Astrocyte (in vitro differentiated cells and primary cell): Measurements from ENCODE around the gene JMJD7. TPM values are rescaled to one million over a fixed set of nuclear protein-coding genes. Genes with fewer than 3 reads are reported as not detected.
A peak's percentile ranks its signal among the peaks of the same experiment; 100 is the strongest.

ENCODE experiments used
- DNase-seq: peaks from one replicate; pipeline ENCODE4 v3.0.0-alpha.2; 2010; ENCODE audit warnings: low read depth
- FAIRE-seq: peaks from 2 replicates; lab custom pipeline; 2011; peaks lifted over from hg19 to GRCh38; lab: Jason Lieb, UNC
- H2AFZ ChIP-seq: 2 replicates; pipeline ENCODE4 v1.6.0; 2012; ENCODE audit warnings: low read depth, low read length, inconsistent platforms
- H3K27ac ChIP-seq: 2 replicates; pipeline ENCODE4 v1.5.1; 2011; ENCODE audit warnings: low read depth, low read length, inconsistent platforms
- H3K27me3 ChIP-seq: 2 replicates; pipeline ENCODE4 v1.6.0; 2011; ENCODE audit warnings: low read length, inconsistent platforms; ENCODE audit not compliant: insufficient read depth
- H3K36me3 ChIP-seq: 2 replicates; pipeline ENCODE4 v1.5.1; 2011; ENCODE audit warnings: low read length, inconsistent platforms; ENCODE audit not compliant: insufficient read depth
- H3K4me1 ChIP-seq: 2 replicates; pipeline ENCODE4 v1.5.1; 2011; ENCODE audit warnings: low read length, inconsistent platforms; ENCODE audit not compliant: insufficient read depth
- H3K4me2 ChIP-seq: 2 replicates; pipeline ENCODE4 v1.6.0; 2012; ENCODE audit warnings: low read length, inconsistent platforms
- H3K4me3 ChIP-seq: 2 replicates; pipeline ENCODE4 v1.5.1; 2011; ENCODE audit warnings: low read depth, mild to moderate bottlenecking, low read length, inconsistent platforms; ENCODE audit not compliant: insufficient read depth
- H3K79me2 ChIP-seq: 2 replicates; pipeline ENCODE4 v1.6.0; 2012; ENCODE audit warnings: mild to moderate bottlenecking, low read length, inconsistent platforms; ENCODE audit not compliant: insufficient read depth
- H3K9ac ChIP-seq: 2 replicates; pipeline ENCODE4 v1.6.0; 2012; ENCODE audit warnings: mild to moderate bottlenecking, low read length, inconsistent platforms
- H3K9me3 ChIP-seq: 2 replicates; pipeline ENCODE4 v1.5.1; 2012; ENCODE audit warnings: low read depth, mild to moderate bottlenecking, low read length, inconsistent platforms; ENCODE audit not compliant: insufficient read depth
- H4K20me1 ChIP-seq: 2 replicates; pipeline ENCODE4 v1.6.0; 2012; ENCODE audit warnings: low read length, inconsistent platforms; ENCODE audit not compliant: insufficient read depth
- H3K27ac Mint-ChIP-seq: one replicate; pipeline ENCODE4 v1.8.0; 2021; ENCODE audit warnings: mild to moderate bottlenecking, mixed read lengths; ENCODE audit not compliant: unreplicated experiment
- H3K27me3 Mint-ChIP-seq: one replicate; pipeline ENCODE4 v1.8.0; 2021; ENCODE audit warnings: low read depth, mixed read lengths; ENCODE audit not compliant: unreplicated experiment
- H3K36me3 Mint-ChIP-seq: one replicate; pipeline ENCODE4 v1.8.0; 2021; ENCODE audit warnings: low read depth, mixed read lengths; ENCODE audit not compliant: unreplicated experiment
- H3K4me1 Mint-ChIP-seq: one replicate; pipeline ENCODE4 v1.8.0; 2021; ENCODE audit warnings: low read depth, mixed read lengths; ENCODE audit not compliant: unreplicated experiment
- H3K4me3 Mint-ChIP-seq: one replicate; pipeline ENCODE4 v1.8.0; 2021; ENCODE audit warnings: mild to moderate bottlenecking, moderate library complexity, mixed read lengths; ENCODE audit not compliant: unreplicated experiment
- H3K9me3 Mint-ChIP-seq: one replicate; pipeline ENCODE4 v1.8.0; 2021; ENCODE audit warnings: mild to moderate bottlenecking, mixed read lengths; ENCODE audit not compliant: unreplicated experiment
- CTCF ChIP-seq: IDR thresholded peaks from 2 replicates; pipeline ENCODE4 v1.5.1; 2011; ENCODE audit warnings: low read depth, mild to moderate bottlenecking, inconsistent platforms, low read length, moderate library complexity; ENCODE audit not compliant: insufficient read depth
- EZH2 ChIP-seq: IDR thresholded peaks from 2 replicates; pipeline ENCODE4 v1.6.1; 2012; ENCODE audit warnings: mild to moderate bottlenecking, low read length, inconsistent platforms; ENCODE audit not compliant: insufficient read depth
- total RNA-seq: library from RNA; stranded (reverse); gene quantifications from 2 replicates; pipeline ENCODE4 v1.2.1, GENCODE V29; 2021

Gene JMJD7
- total RNA-seq, 1 donor from 2014 or later: 7.6 TPM

DNA sequence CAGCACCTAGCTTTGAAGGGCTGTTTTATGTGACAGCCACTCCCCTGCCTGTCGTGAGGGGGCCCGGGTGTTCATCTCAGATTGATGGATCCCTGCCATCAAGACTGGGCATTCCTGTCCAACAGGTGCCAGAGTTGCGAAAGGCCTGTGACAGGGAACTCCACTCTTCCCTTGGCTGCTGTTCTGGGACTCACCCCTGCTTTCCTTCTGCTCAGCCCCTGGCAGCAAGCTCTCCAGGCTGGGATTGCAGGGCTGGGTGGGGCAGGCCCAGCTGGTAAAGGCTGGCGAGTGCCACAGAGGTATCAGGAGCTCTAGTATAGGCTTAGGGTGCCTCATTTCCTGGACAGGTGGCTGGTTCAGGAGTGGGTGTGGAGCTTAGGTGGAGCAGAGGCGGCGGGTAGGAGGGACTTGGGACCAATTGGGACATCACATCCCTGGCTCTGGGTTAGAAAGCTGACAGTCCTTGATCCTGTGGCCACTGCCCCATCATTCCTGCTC is 10.6 kb downstream of the JMJD7 start, which contains the start of gene PLA2G4B:
Gene PLA2G4B (plus strand): TSS at position 448 of the 498 bp plus-strand sequence. CDS start 67 bp downstream, outside the sequence.
- H3K4me3 ChIP-seq: no peak within 1 kb of the TSS
- no peak within 1 kb of the TSS for H3K4me3 Mint-ChIP-seq
- no peaks in the 10 kb centered on the region for H3K36me3 ChIP-seq
- H3K27me3 Mint-ChIP-seq: no peaks in the 10 kb centered on the region
- peaks cover 4% of the 10 kb centered on the region for H4K20me1 ChIP-seq
- H3K9me3 ChIP-seq: no peaks in the 10 kb centered on the region
- TF ChIP-seq CTCF (no peak), EZH2 (no peak)
- no peak for DNase-seq
- H3K4me1 Mint-ChIP-seq: peaks cover 2% of the 10 kb centered on the region
- peaks cover 2% of the 10 kb centered on the region for H3K9me3 Mint-ChIP-seq
- FAIRE-seq: no peak
- H3K27ac Mint-ChIP-seq: no peak within 1 kb of the TSS
- no peaks in the 10 kb centered on the region for H3K79me2 ChIP-seq
- no peak within 1 kb of the TSS for H3K9ac ChIP-seq
- no peaks in the 10 kb centered on the region for H3K4me1 ChIP-seq
- H3K4me2 ChIP-seq: no peak within 1 kb of the TSS
- H3K27me3 ChIP-seq: no peaks in the 10 kb centered on the region
- H3K36me3 Mint-ChIP-seq: peaks cover 14% of the 10 kb centered on the region
- H2AFZ ChIP-seq: no peak within 1 kb of the TSS
- H3K27ac ChIP-seq: no peak within 1 kb of the TSS

GRCh38 chr15:41839781-41840491 is 12.0 kb downstream of the JMJD7 start:
- Histone ChIP-seq H3K27ac (no peak overlapping the region), H3K9me3 (no peaks in the 10 kb centered on the region), H3K27me3 (no peaks in the 10 kb centered on the region), H4K20me1 (peaks cover 4% of the 10 kb centered on the region), H3K79me2 (no peaks in the 10 kb centered on the region), H3K4me1 (no peaks in the 10 kb centered on the region), H2AFZ (no peak overlapping the region), H3K36me3 (no peaks in the 10 kb centered on the region), H3K9ac (no peak overlapping the region), H3K4me2 (no peak overlapping the region), H3K4me3 (no peak overlapping the region)
- FAIRE-seq (no peak), DNase-seq (no peak)
- H3K9me3 Mint-ChIP-seq: no peaks in the 10 kb centered on the region
- H3K36me3 Mint-ChIP-seq: peaks cover 10% of the 10 kb centered on the region
- no peak overlapping the region for H3K4me3 Mint-ChIP-seq
- no peaks in the 10 kb centered on the region for H3K4me1 Mint-ChIP-seq
- no peak overlapping the region for H3K27ac Mint-ChIP-seq
- no peak for TF ChIP-seq EZH2
- no peak for TF ChIP-seq CTCF
- H3K27me3 Mint-ChIP-seq: no peaks in the 10 kb centered on the region

DNA sequence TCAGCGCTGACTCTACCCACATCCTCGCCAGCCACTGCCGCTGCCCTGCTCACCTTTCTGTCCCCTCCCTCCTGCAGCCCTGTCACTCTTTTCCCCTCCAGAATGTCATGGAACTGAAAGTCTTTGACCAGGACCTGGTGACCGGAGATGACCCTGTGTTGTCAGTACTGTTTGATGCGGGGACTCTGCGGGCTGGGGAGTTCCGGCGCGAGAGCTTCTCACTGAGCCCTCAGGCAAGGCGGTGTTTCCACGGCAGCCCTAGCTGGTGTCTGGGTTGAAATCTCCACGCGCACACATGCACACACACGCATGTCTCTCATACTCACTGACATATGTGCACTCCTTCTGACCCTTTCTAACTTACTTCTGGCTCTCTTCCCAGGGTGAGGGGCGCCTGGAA is 12.8 kb downstream of the JMJD7 start:
- no peak overlapping the region for H3K9ac ChIP-seq
- Mint-ChIP-seq H3K36me3 (peaks cover 9% of the 10 kb centered on the region), H3K4me1 (no peaks in the 10 kb centered on the region), H3K4me3 (no peak overlapping the region), H3K27ac (peak overlapping the region; percentile 41), H3K9me3 (no peaks in the 10 kb centered on the region), H3K27me3 (no peaks in the 10 kb centered on the region)
- no peaks in the 10 kb centered on the region for H3K36me3 ChIP-seq
- TF ChIP-seq CTCF (no peak), EZH2 (no peak)
- H2AFZ ChIP-seq: no peak overlapping the region
- H3K79me2 ChIP-seq: no peaks in the 10 kb centered on the region
- H3K9me3 ChIP-seq: no peaks in the 10 kb centered on the region
- no peak overlapping the region for H3K4me2 ChIP-seq
- H3K27me3 ChIP-seq: no peaks in the 10 kb centered on the region
- no peak for FAIRE-seq
- DNase-seq: no peak
- H3K4me1 ChIP-seq: no peaks in the 10 kb centered on the region
- no peaks in the 10 kb centered on the region for H4K20me1 ChIP-seq
- no peak overlapping the region for H3K4me3 ChIP-seq
- no peak overlapping the region for H3K27ac ChIP-seq
